Type B pancreatic cell (in vitro differentiated cells): ENCODE results near the gene DVL3. TPM values are rescaled to one million over a fixed set of nuclear protein-coding genes. Genes with fewer than 3 reads are reported as not detected.
A peak's percentile ranks its signal among the peaks of the same experiment; 100 is the strongest.
"Not testable (repeated sequence)": the region's sequence is repeated elsewhere in the genome, so short reads cannot be mapped to it uniquely, and the experiment has no call there.

Experiments
- DNase-seq: peaks from one replicate; pipeline ENCODE4 v3.0.0; 2021; ENCODE audit warnings: mixed read lengths; ENCODE audit not compliant: unreplicated experiment; ENCODE audit errors: extremely low spot score
- H3K27ac Mint-ChIP-seq: 2 replicates; pipeline ENCODE4 v1.8.0; 2021; ENCODE audit warnings: mild to moderate bottlenecking, mixed read lengths
- H3K27me3 Mint-ChIP-seq: 2 replicates; pipeline ENCODE4 v1.8.0; 2021; ENCODE audit warnings: mixed read lengths
- H3K36me3 Mint-ChIP-seq: 2 replicates; pipeline ENCODE4 v1.8.0; 2021; ENCODE audit warnings: mixed read lengths
- H3K4me1 Mint-ChIP-seq: one replicate; pipeline ENCODE4 v1.8.0; 2021; ENCODE audit warnings: mixed read lengths; ENCODE audit not compliant: unreplicated experiment
- H3K4me3 Mint-ChIP-seq: 2 replicates; pipeline ENCODE4 v1.8.0; 2021; ENCODE audit warnings: mild to moderate bottlenecking, mixed read lengths
- H3K9me3 Mint-ChIP-seq: 2 replicates; pipeline ENCODE4 v1.8.0; 2021; ENCODE audit warnings: mixed read lengths
- CTCF ChIP-seq: fragments of 200-600 bp; sonication (generic); conservative IDR thresholded peaks from 2 replicates; pipeline ENCODE4 v1.5.0; 2021; ENCODE audit warnings: antibody characterized with exemption, mild to moderate bottlenecking
- total RNA-seq: library from RNA; stranded (reverse); gene quantifications from 2 replicates; pipeline ENCODE4 v1.2.1, GENCODE V29; 2021; ENCODE audit warnings: low replicate concordance

Gene DVL3
- total RNA-seq, 1 donor from 2014 or later, result 84.8 TPM

- Mint-ChIP-seq H3K36me3 (peaks cover 5% of the 10 kb centered on the region), H3K4me3 (no peak overlapping the region), H3K27me3 (no peaks in the 10 kb centered on the region), H3K27ac (no peak overlapping the region), H3K4me1 (peaks cover 5% of the 10 kb centered on the region), H3K9me3 (no peaks in the 10 kb centered on the region)
- no peak for TF ChIP-seq CTCF
- DNase-seq, result no peak
These were observed 9.4 kb upstream of the DVL3 start for GRCh38 chr3:184145751-184146270.

- no peak overlapping the region for H3K27ac Mint-ChIP-seq
- no peak for TF ChIP-seq CTCF
- H3K9me3 Mint-ChIP-seq, result no peaks in the 10 kb centered on the region
- peaks cover 5% of the 10 kb centered on the region for H3K36me3 Mint-ChIP-seq
- DNase-seq, result no peak
- no peaks in the 10 kb centered on the region for H3K27me3 Mint-ChIP-seq
- H3K4me3 Mint-ChIP-seq, result no peak overlapping the region
- peaks cover 5% of the 10 kb centered on the region for H3K4me1 Mint-ChIP-seq
These were observed 7.1 kb upstream of the DVL3 start for GRCh38 chr3:184148076-184148475.

GRCh38 chr3:184149123-184149522 is 6.1 kb upstream of the DVL3 start:
- no peak for TF ChIP-seq CTCF
- no peaks in the 10 kb centered on the region for H3K27me3 Mint-ChIP-seq
- H3K4me1 Mint-ChIP-seq, result peaks cover 10% of the 10 kb centered on the region
- H3K9me3 Mint-ChIP-seq, result no peaks in the 10 kb centered on the region
- H3K4me3 Mint-ChIP-seq, result no peak overlapping the region
- no peak for DNase-seq
- H3K27ac Mint-ChIP-seq, result no peak overlapping the region
- H3K36me3 Mint-ChIP-seq, result peaks cover 5% of the 10 kb centered on the region

- peaks cover 10% of the 10 kb centered on the region for H3K4me1 Mint-ChIP-seq
- not testable (repeated sequence) for H3K36me3 Mint-ChIP-seq, H3K27ac Mint-ChIP-seq, H3K27me3 Mint-ChIP-seq, H3K9me3 Mint-ChIP-seq, DNase-seq, H3K4me3 Mint-ChIP-seq
These were observed 5.4 kb upstream of the DVL3 start for GRCh38 chr3:184149770-184150169.

GRCh38 chr3:184155644-184156521 is 706 bp downstream of the DVL3 start:
- Mint-ChIP-seq H3K9me3 (no peaks in the 10 kb centered on the region), H3K27ac (peak overlapping the region; percentile 88), H3K4me1 (peaks cover 26% of the 10 kb centered on the region)

More at GRCh38 chr3:184155644-184156521, 706 bp downstream of the DVL3 start:
- no peak for TF ChIP-seq CTCF
- no peaks in the 10 kb centered on the region for H3K27me3 Mint-ChIP-seq
- peak overlapping the region; percentile 98 for H3K4me3 Mint-ChIP-seq
- DNase-seq, result no peak
- no peaks in the 10 kb centered on the region for H3K36me3 Mint-ChIP-seq
